ENCODE data around the gene SRRM2. TPM values are rescaled to one million over a fixed set of nuclear protein-coding genes. Genes with fewer than 3 reads are reported as not detected.

Gene SRRM2
- total RNA-seq, 1 experiment from 2014 or later, result 746 TPM

DNA sequence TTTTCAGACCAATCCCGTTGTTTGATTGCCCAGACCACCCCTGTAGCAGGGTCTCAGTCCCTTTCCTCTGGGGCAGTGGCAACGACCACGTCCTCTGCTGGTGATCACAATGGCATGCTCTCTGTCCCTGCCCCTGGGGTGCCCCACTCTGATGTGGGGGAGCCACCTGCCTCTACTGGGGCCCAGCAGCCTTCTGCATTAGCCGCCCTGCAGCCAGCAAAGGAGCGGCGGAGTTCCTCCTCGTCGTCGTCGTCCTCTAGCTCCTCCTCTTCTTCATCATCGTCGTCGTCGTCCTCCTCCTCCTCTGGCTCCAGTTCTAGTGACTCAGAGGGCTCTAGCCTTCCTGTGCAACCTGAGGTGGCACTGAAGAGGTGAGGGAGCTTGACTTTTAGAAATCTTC is 15.5 kb downstream of the SRRM2 start:
- Histone ChIP-seq H3F3A (ENCODE audit: insufficient read depth, low read depth) (peaks cover 87% of the 10 kb centered on the region), H3K36me3 (ENCODE audit: low read depth) (peaks cover 48% of the 10 kb centered on the region), H3K4me3 (no peak overlapping the region), H3K79me2 (ENCODE audit: low read depth) (peaks cover 51% of the 10 kb centered on the region), H2AFZ (no peak overlapping the region), H3K27ac (no peak overlapping the region), H3K9me2 (ENCODE audit: insufficient read depth) (no peaks in the 10 kb centered on the region), H3K4me1 (replicated peaks; ENCODE audit: insufficient read depth) (no peaks in the 10 kb centered on the region; the same call in 1 of the 2 replicates), H3K27me3 (ENCODE audit: insufficient read depth, low read depth) (no peaks in the 10 kb centered on the region), H3K9me3 (ENCODE audit: insufficient read depth, low read depth) (no peaks in the 10 kb centered on the region), H3K4me2 (no peak overlapping the region), H4K20me1 (ENCODE audit: insufficient read depth) (peaks cover 81% of the 10 kb centered on the region)
- intact Hi-C loops (cut with micrococcal nuclease; ENCODE audit: unreplicated experiment), result no loop called here
- ChIA-PET POLR2A (ENCODE audit: unreplicated experiment) (interaction anchor here (0.7 kb wide), 1 partner anchor 92 kb away, joined by 4 read pairs; no protein-coding TSS in a partner anchor), CTCF (no interaction called here)
- BruUV-seq (replicated peaks), result no TSS peak
- no peak for DNase-seq
- no peak for TF ChIP-seq EZH2 (IDR thresholded peaks at IDR 0.05; ENCODE audit: low read depth)
- TF ChIP-seq, protein P1, sequence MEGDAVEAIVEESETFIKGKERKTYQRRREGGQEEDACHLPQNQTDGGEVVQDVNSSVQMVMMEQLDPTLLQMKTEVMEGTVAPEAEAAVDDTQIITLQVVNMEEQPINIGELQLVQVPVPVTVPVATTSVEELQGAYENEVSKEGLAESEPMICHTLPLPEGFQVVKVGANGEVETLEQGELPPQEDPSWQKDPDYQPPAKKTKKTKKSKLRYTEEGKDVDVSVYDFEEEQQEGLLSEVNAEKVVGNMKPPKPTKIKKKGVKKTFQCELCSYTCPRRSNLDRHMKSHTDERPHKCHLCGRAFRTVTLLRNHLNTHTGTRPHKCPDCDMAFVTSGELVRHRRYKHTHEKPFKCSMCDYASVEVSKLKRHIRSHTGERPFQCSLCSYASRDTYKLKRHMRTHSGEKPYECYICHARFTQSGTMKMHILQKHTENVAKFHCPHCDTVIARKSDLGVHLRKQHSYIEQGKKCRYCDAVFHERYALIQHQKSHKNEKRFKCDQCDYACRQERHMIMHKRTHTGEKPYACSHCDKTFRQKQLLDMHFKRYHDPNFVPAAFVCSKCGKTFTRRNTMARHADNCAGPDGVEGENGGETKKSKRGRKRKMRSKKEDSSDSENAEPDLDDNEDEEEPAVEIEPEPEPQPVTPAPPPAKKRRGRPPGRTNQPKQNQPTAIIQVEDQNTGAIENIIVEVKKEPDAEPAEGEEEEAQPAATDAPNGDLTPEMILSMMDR (conservative IDR thresholded peaks at IDR 0.05), result no peak

DNA sequence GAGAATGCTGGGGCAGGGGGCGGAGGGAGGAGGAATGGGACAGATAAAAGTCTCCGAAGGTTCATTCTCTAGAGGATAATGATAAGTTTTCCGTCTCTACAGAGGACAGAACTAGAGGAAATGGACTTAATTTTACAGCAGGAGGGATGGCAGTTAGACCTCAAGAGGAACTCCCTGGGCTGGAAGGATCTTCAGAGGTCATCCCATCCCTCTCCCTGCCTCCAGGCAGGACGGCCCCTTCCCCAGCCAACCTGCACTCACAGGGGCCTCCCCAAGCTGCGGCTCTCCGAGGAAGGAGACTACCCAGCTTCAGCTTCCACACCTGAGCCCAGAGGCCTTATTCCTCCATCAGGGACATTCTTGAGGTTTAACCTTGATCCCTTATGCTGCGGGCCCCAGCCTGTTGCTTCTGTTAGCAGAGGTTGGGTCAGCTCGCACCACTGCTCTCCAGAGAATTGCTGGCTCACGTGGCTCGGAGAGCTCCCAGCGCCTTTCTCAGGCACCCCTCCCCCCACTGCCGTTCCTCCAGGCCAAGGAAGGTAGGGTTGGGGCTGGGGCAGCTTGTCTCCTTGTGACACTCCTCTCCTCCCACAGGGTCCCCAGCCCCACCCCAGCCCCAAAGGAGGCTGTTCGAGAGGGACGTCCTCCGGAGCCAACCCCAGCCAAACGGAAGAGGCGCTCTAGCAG is 16.1 kb downstream of the SRRM2 start:
- ChIA-PET CTCF (no interaction called here), POLR2A (ENCODE audit: unreplicated experiment) (interaction anchor here (0.6 kb wide), 1 partner anchor 95 kb away, joined by 3 read pairs; no protein-coding TSS in a partner anchor)
- H3K79me2 ChIP-seq (ENCODE audit: low read depth), result peaks cover 47% of the 10 kb centered on the region
- TF ChIP-seq EZH2 (IDR thresholded peaks at IDR 0.05; ENCODE audit: low read depth), result no peak
- TF ChIP-seq, protein P1 (conservative IDR thresholded peaks at IDR 0.05), result no peak
- H3F3A ChIP-seq (ENCODE audit: insufficient read depth, low read depth), result peaks cover 87% of the 10 kb centered on the region
- no peaks in the 10 kb centered on the region for H3K9me2 ChIP-seq (ENCODE audit: insufficient read depth)
- no peaks in the 10 kb centered on the region for H3K9me3 ChIP-seq (ENCODE audit: insufficient read depth, low read depth)
- no peak for DNase-seq
- H3K36me3 ChIP-seq (ENCODE audit: low read depth), result peaks cover 43% of the 10 kb centered on the region
- H3K4me2 ChIP-seq, result no peak overlapping the region
- H4K20me1 ChIP-seq (ENCODE audit: insufficient read depth), result peaks cover 83% of the 10 kb centered on the region
- no peak overlapping the region for H3K4me3 ChIP-seq
- no peaks in the 10 kb centered on the region; the same call in 1 of the 2 replicates for H3K4me1 ChIP-seq (replicated peaks; ENCODE audit: insufficient read depth)
- no TSS peak for BruUV-seq (replicated peaks)
- H2AFZ ChIP-seq, result no peak overlapping the region
- H3K27me3 ChIP-seq (ENCODE audit: insufficient read depth, low read depth), result no peaks in the 10 kb centered on the region
- H3K27ac ChIP-seq, result no peak overlapping the region
- intact Hi-C loops (cut with micrococcal nuclease; ENCODE audit: unreplicated experiment), result no loop called here

DNA sequence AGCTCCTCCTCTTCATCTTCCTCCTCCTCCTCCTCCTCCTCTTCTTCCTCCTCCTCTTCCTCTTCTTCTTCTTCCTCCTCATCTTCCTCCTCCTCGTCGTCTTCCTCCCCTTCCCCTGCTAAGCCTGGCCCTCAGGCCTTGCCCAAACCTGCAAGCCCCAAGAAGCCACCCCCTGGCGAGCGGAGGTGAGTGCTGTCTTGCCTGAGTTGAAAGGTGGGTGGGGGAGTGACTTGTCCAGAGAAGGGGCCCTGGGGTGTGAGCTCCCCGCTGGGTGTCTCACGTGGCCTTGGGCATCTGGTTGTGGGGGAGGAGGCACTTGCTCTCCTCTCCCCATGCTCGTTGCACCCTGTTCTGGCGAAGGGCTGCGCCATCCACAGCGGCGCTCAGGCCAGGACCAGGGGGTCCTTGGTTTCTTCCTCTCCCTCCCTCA is 16.7 kb downstream of the SRRM2 start:
- Histone ChIP-seq H3K79me2 (ENCODE audit: low read depth) (peaks cover 44% of the 10 kb centered on the region), H2AFZ (no peak overlapping the region), H3K4me3 (no peak overlapping the region), H3K27ac (no peak overlapping the region), H3K36me3 (ENCODE audit: low read depth) (peaks cover 40% of the 10 kb centered on the region), H3K27me3 (ENCODE audit: insufficient read depth, low read depth) (no peaks in the 10 kb centered on the region), H4K20me1 (ENCODE audit: insufficient read depth) (peaks cover 80% of the 10 kb centered on the region), H3K4me1 (replicated peaks; ENCODE audit: insufficient read depth) (no peaks in the 10 kb centered on the region; the same call in 1 of the 2 replicates), H3F3A (ENCODE audit: insufficient read depth, low read depth) (peaks cover 90% of the 10 kb centered on the region), H3K9me2 (ENCODE audit: insufficient read depth) (no peaks in the 10 kb centered on the region), H3K4me2 (no peak overlapping the region), H3K9me3 (ENCODE audit: insufficient read depth, low read depth) (no peaks in the 10 kb centered on the region)
- CTCF ChIA-PET, result no interaction called here
- TF ChIP-seq, protein P1 (conservative IDR thresholded peaks at IDR 0.05), result no peak
- no peak for TF ChIP-seq EZH2 (IDR thresholded peaks at IDR 0.05; ENCODE audit: low read depth)
- no peak for DNase-seq
- POLR2A ChIA-PET (ENCODE audit: unreplicated experiment), result interaction anchor here (0.6 kb wide), 1 partner anchor 94 kb away, joined by 3 read pairs; no protein-coding TSS in a partner anchor
- intact Hi-C loops (cut with micrococcal nuclease; ENCODE audit: unreplicated experiment), result no loop called here
- BruUV-seq (replicated peaks), result no TSS peak

Data from PC-9 (cell line).